Stimulated activated CD8-positive, alpha-beta memory T cell treated with anti-CD3 and anti-CD28 coated beads, Interleukin-15, amount 100 ng/mL, for 24 hours (primary cell): ENCODE data around the gene TWIST1.

Source experiments
- DNase-seq: peaks from one replicate; pipeline ENCODE4 v3.0.0-alpha.2; 2020; ENCODE audit warnings: low read depth

Gene TWIST1

DNA sequence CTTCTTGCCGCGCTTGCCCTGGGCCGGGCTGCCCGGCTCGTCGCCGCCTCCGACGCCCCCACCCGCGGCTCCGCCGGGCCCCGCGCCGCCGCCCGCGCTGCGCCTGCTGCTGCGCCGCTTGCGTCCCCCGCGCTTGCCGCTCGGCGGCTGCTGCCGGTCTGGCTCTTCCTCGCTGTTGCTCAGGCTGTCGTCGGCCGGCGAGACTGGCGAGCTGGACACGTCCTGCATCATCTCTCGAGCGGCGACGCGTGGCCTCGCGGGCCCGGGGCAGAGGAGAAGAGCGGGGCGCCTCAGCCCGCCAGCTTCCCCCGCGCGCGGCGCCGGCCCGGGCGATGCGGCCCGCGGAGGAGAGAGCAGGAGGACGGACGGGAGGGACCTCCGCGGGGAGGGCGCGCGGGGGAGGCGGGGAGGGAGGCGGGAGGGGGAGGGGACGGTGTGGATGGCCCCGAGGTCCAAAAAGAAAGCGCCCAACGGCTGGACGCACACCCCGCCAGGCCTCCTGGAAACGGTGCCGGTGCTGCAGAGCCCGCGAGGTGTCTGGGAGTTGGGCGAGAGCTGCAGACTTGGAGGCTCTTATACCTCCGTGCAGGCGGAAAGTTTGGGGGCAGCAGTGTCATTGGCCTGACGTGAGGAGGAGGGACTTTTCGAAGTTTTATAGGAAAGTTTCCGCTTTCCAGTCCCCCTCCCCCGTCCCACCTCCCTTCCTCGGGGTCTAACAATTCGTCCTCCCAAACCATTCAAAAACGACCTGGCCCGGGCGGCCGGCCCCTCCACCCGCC lies at the start of gene TWIST1:
TWIST1 (minus strand) TSS at position 546 of the 779 bp plus-strand sequence; CDS start at position 231, 315 bp downstream.
- no peak for DNase-seq

DNA sequence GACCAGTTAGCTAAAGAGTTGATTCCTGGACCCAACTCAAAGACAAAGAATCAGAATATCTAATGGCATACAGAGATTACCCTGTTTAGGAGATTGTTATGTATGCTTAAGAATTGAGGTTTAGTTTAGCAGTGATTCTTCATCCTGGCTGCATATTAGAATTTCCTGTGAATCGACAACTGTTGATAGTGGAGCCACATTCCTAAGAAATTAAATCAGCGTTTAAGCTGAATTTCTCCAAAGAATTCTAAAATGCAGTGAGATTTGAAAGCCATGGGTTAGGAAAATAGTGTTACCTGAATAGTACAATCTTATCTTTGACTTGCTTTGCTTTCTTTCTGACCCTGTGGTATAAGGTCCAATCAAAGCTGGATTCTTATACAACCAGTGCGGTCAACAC lies 44.2 kb upstream of the TWIST1 start:
- no peak for DNase-seq

DNA sequence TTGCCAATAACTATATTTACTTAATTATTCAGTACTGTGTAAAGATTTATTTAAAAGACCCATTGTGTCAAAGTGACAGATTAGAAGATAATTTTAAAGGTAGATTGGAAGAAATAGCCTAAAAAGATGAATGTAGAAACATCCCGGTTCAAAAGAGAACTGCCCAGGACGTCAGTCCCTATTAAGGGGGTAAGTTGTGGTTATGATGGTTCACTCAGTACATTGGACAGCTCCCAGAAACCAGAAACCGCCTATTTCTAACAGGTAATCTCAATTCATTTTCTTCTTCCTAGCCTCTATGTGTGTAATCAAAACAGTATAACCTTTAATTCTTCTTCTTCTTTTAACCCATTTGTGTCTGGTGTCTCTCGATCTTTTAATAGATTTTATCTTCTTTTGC lies 29.3 kb upstream of the TWIST1 start:
- no peak for DNase-seq

DNA sequence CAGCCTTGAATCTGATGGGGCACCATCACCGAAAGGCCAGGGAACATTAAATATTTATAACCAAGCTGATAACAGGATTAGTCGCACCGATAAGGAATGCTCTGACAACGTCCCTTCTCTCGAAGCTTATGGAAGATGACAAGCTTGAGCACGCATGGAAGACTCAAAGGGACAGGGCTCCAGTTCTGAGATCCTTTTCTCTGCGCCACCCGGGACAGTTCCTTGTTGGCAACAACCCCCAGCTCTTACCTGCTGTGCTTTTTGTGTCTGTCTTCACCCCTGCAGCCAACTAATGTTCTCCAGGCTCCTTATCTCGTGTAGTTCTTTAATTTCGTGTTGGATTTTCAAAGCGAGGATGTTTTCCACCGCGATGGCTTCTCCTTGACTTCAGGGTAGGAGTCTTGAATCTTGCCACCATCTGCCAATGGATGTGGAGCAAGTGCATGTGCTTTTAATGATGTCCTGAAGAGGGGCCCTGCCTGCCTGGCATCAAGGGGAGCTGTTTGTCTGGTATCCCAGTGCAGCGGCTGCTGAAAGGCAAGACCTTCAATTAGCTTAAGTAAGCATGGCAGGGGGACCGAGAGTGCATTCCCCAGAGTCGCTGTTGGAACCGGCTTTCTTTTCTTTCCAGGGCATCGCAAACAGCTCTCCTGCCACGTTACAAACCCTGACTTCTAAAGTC lies 28.1 kb upstream of the TWIST1 start:
- DNase-seq: no peak

DNA sequence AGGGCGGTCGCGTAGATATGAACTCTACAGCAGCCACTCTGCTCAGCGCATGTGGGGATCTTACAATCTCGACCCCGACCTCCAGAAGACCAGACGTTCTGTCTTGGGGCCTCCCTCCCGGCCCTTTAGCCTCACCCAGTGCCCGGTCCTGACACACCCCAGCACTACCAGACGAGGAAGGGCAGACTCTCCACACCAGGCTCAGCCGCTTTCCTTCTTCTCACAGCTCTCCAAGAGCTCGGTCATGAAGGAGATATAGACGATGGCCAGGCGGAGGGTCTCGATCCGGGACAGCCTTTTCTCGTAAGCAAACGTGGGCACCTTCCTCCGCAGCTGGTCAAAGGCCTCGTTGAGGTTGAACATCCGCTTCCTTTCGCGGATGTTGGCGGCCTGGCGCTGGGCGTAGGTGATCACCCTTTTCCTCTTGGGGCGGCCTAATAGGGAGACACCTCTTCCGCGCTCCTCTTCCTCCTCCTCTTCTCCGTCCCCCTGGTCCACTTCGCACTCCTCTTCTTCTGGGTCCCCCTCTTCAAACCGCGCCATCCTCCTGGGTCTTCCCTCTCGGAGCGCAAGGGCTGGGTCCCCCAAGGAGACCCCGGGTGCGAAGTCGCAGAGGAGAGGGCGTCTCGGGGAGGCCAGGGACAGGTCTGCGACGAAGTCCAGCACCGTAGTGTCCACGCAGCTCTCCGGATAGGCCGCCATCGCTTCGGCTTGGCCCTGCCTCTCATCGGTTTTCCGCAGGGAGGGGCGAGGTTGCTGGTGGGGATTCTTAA lies 27.4 kb upstream of the TWIST1 start, which contains the start of gene FERD3L:
FERD3L (minus strand) TSS at position 761 of the 773 bp plus-strand sequence; CDS start at position 702, 59 bp downstream.
- DNase-seq: no peak

DNA sequence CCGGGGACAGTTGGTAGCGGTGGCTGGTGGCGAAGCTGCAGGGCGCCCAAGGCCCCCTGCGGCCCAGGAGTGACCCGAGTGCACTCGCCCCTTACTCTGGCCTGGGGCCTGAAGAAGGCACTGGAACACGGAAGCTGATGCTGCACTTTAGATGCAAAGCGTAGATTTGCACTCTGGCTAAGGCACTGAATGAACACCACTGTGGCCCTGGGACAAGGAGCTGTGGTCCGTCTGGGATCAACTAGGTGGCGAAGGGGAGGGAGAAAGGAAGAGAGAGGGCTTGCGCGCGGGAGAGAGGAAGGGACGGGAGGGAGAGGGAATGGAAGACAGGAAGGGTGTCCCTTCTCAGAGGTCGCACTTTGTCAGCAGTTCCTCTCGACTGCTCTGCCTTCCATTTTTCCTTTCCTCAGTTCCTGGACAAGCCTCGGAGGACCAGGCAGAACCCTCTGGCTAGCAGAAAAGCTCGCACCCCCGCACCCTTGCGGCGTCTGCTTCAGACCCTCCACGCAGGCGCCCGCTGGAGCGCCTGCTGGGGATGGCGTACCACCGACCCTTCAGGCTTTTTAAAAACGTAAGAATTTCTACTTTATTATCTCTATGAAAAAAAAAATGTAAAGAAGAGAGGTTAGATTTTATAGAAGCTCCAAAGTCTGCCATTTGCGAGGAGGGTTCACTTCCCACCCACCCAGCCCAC lies 26.6 kb upstream of the TWIST1 start:
- DNase-seq: no peak

DNA sequence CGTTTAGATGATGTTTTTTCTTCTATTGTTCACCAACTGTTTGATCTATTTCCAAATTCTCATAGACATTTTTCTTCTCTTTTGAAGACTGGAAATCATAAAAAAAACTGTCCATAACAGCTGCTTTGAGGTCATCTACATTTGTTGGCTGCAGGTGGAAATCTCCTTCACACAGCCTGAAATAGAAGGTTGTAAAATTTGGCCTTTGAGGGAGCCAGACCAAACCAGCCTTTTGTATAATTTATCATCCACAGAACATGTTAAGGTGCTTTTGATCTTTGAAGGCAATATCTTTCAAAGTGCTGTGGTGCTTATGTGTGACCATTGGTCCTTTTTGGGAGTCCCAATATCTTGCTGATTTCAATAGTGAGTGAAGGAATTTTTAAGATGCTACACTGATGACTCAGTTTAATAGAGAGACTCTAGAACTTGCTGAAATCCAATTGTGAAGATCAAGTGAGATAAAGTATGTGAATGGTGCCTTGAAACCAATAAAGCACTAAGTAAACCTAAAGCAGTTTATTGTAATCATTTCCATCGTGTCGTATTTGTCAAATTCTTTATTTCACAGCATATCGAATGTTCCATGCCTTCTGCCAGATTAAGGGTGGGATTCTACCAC lies 22.4 kb upstream of the TWIST1 start:
- DNase-seq: no peak

DNA sequence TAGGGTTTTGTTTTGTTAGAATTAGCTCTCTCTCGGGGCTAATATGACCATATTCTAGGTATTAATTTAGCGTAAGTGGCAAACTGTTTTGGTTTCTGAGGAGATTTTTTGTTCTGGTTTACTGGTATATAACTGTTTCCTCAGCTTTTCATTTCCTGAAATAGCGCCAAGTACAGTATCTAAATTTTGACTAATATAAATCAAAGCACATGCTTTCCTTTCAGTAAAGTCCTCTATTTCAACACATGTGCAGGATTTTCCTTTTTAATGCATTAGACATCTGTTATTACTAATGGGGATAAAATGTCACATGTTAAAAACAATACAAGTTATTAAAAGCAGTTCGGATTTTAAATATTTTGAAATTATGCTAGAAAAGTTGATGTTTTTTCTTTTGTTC lies 16.4 kb upstream of the TWIST1 start:
- no peak for DNase-seq

DNA sequence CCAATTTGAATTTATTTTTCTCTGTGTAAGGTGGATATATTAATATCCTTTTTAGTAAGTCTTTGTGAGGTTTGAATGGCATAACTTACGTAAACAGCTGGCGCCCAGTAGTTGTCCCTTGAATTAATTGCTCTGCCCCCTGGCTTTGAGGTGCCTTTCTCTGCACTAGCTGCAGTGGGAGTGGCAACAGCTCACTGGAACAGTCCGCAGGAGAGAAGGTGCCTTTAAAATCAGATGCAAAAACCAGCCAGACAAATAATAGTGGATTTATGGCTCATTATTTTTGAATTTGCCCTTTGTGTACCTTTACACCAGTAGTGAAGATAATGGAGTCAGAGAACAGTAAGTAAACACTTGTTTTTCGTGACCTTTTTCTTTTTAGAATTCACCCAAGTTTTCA lies 16.0 kb upstream of the TWIST1 start:
- no peak for DNase-seq

DNA sequence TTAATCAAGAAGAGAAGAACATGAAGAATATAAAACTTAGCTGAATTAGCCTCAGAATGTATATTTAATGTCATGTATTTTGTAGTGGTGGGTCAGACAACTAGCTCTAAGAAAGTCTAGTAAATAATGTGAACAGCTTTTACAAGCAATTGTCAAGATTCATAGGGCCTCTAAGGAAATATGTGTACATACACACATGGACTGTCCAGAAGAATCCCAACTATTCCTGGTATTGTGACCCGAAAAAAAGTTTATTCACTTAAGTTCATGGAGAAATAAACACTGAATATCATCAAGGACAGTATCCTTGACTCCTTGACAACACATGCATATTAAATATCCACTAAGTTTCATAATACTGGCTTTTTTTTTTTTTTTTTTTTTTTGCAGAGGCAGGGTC lies 11.4 kb upstream of the TWIST1 start:
- DNase-seq: no peak

DNA sequence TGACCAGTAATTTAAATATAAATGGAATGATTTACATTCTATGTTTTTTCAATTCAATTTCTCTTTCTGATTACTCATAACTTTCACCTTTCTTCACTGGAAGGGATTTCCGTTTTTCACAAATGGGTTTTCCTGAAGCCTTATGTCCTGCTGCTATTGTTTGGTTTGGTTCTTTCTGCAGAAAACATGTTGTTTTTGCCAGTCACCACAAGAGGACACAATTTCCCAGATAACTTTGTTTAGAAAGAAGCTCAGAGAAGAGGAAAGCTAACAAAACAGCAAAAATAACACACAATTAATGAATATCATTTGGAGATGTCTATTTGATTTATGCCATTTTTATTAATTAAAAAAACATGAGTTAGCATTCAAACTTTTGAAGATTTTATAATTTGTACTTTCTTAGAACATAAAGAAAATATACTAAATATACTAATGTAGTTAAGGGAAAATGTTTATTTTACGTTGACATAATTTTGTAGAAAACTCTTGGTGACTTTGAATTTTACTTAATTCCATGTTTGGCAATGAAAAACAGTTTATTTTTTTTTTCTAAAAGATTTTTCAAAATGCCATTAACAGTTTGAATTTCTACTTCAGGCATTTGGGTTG lies 4.6 kb upstream of the TWIST1 start:
- DNase-seq: no peak

DNA sequence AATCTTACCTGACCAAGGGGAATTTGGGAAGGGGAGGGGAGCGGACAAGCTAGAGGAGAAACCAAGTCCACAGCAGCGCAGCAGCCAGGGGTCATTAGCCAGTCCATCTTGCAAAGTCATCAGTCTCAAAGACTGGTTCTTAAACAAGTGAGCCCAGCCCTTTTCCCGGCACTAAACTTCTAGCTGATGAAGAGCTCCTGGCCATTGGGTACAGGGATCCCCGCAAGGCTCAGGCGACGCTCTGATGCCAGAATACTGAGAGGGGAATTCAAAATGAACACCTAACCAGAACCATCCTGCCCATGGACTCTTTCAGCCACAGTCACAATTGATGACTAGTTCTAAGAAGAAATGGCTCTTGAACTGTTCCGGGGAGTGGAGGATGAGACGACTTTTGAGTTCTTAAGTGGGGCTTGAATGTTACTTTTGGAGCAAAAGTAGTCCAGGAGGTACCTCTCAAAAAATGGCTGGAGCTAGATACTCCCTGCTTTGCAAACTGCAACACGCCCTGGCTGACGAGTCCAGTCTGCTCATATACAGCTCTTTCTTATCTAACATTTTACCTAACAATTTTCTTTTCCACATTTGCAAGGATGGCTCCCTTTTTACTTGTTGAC lies 2.5 kb upstream of the TWIST1 start:
- no peak for DNase-seq

DNA sequence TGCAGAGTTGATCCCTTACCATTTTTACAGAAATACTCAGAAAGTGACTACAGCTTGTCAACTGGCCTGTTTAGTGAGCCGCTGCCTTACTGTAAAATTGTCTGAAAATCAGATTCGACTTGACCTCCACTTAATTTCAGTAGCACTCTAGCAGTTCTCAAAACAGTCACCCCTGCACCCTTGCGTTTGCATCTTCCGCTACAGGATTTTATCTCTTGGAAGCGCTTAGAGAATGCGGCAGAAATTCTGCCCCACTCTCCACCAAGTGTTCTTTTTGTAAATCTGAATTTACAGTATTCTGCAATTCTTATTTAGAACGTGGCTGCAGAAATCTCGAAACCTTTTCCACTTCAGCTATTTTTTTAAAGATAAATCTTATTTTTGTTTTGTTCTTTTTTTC lies 1.9 kb upstream of the TWIST1 start:
- DNase-seq: no peak

DNA sequence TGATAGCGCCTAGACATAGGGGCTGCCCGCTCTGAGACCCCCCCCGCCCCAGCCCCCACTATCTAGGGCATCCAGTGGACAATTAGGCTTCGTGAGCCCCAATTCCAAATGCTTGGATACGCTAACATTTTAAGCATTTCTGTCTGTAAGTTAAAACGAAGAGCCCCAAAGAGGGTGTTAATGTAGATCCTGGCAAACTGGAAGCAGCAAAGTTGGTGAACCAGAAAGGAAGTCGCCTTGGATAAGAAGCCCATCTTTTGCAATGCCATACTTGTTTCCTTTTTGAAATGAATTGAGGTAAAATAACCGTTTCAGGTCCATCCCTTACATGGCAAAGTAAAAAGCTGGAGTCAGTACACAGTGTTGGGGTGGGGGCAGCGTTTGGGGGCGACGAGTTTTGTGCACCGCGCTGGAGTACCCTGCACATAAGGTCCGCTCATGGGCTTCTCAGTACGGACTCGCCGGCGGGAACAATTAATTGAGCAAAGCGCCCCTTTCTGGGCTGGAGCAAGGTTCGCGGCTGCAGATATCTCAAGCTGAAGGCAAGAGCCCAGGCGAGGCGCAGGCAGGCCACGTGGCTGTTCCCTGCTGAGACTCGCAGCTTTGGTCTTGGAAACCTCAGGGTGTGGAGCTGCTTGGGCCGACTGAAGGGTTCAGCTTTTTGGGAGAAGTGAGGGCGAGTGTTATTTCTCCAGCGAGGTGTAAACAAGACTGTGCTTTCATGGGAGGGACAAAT lies 1.4 kb upstream of the TWIST1 start:
- DNase-seq: no peak

DNA sequence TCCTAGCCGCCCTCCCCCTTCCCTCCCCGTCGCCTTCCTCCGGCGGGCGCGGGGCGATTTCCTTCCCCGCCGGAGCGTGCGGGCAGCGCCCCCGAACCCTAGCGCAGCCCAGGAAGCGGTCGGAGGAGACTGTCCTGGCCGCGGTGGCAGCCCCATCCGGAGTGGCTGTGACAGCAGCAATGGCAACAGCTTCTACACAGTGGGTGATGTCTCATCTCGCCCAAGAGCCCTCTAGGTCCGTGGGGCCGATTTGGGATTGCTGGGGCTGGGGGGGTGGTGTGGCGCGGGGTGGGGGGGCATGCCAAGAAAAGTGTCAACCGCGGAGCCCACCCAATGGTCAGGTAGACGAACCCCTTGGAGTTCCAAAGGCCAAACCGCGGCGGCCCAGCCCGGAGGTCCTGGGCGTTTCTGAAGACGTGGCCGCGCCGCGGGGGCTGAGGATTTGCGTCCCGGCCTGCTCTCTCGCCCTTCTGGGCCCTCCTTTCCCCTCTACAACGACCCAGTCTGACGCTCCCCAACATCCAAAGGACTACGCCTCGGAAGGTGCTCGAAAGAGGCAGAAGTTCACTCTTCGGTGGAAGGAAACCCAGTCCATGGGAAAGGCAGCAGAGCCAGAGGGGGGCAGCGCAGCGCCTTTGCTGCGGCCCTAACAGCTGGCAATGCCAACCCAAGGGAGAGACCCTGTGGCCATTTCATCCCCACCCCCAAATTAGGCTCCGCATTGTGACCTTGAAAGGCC lies 603 bp upstream of the TWIST1 start:
- DNase-seq: no peak

DNA sequence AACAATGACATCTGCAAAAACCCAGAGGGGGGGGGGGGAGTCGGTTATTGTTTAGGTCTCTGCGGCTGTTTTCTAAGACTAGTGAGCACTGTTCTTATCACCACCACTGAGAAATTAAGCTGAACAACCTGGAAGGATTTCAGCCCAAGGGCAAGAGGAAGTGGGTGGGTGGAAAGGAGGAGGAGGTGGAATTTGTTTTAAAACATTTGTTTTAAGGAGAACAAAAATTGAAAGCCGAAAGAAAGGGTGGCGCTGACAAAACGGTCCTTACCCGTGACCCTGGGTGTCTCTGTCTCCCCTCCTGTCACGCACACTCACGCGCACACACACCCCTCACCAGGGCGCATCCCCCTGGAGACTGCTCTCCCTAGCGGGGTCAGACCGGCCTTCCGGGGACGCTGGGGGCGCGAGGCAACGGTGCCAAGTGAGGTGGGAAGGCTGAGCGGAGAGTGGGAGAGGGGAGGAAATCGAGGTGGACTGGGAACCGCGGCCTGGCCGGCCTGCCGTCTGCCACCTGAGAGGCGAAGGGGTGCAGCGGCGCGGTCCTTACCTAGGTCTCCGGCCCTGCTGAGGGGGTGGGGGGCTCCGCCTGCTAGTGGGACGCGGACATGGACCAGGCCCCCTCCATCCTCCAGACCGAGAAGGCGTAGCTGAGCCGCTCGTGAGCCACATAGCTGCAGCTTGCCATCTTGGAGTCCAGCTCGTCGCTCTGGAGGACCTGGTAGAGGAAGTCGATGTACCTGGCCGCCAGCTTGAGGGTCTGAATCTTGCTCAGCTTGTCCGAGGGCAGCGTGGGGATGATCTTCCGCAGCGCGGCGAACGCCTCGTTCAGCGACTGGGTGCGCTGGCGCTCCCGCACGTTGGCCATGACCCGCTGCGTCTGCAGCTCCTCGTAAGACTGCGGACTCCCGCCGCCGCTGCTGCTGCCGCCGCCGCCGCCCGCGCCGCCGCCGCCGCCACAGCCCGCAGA lies 1.0 kb downstream of the TWIST1 start:
- DNase-seq: no peak

DNA sequence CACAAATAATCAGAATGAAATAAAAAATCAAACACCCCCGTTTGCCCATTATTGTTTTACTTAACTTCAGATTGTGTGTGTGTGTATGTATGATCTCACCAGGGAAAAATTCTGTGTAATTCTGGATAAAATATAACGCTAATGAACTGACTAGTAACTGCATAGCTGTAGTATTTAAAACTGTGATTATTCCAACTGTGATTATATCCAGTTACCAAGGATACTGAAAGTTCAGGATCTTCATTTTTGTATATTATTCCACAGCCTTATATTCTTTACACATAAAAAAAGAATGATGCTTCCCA lies 2.9 kb downstream of the TWIST1 start:
- DNase-seq: no peak

DNA sequence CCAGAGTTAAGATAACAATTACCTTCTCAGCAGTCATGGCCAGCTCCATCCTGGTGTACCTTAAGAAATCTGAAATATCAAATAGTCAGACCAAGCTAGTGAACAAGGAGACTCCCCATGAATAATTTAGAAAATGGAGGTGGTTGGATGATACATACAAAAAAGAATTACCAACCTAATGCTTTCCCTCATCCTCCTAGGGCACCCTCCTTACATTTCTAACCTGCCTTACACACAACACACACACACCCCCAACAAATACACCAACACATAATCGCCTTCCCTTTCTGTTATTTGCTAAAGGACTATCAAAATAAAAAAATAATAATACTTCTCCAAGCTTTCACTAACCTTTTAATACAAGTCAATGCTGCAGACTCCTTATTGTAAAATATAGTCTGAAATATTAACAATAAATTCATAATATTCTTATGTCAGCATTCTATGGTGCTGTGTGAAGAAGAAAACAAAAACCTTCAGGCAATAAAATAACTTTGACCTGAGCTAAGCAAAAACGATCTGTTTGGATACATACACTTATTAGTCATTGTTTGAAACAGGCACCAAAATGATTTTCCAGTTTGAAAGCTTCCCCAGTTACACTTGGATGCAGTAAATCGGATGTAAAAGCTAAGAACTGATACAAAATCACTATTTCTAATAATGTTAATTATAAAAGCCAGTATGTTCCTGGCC lies 3.4 kb downstream of the TWIST1 start:
- no peak for DNase-seq
